HepG2 (cell line): Measurements from ENCODE around the gene ZNF226. TPM values are rescaled to one million over a fixed set of nuclear protein-coding genes. Genes with fewer than 3 reads are reported as not detected.

ENCODE experiments used
- ATAC-seq: fragments of 200-7000 bp; cut with Tn5 transposase; 3 replicates; pipeline ENCODE4 v1.9.1; 2020; ENCODE audit warnings: mild to moderate bottlenecking, moderate library complexity
- BruUV-seq: library from RNA; stranded (reverse); fragments of 400-500 nt; replicated peaks from 2 replicates; lab custom pipeline; 2021; lab: Mats Ljungman, UMichigan
- CTCF ChIA-PET: fragments of 300-600 bp; formaldehyde crosslinking; extraction: SDS; loops from one replicate; lab custom pipeline; 2021; ENCODE audit warnings: low total read pairs, inconsistent platforms, low intra/inter-chr PET ratio; lab: Yijun Ruan, JAX
- POLR2A ChIA-PET: fragments of 350-600 bp; sonication (Branson Sonifier 250); formaldehyde crosslinking; loops from one replicate; lab custom pipeline; 2020; ENCODE audit warnings: antibody characterized with exemption, inconsistent platforms; lab: Yijun Ruan, JAX
- DNase-seq: peaks from one replicate; pipeline ENCODE4 v3.0.0-alpha.2; 2015; ENCODE audit warnings: low spot score
- FAIRE-seq: peaks from 3 replicates; lab custom pipeline; 2011; peaks lifted over from hg19 to GRCh38; lab: Jason Lieb, UNC
- H2AFZ ChIP-seq: one replicate; pipeline ENCODE4 v1.6.1; 2011; ENCODE audit warnings: low read length, inconsistent platforms
- H3K27ac ChIP-seq: fragments of 300-600 bp; 3 replicates; pipeline ENCODE4 v1.8.0; 2011; ENCODE audit warnings: mixed run types, mild to moderate bottlenecking, mixed read lengths, low read length, inconsistent platforms; ENCODE audit not compliant: insufficient read depth; ENCODE audit errors: extremely low read length
- H3K27me3 ChIP-seq, 2 experiments: fragments of 200-600 bp in 1 of 2; 2 replicates in 1 of 2; 3 replicates in 1 of 2; pipeline versions ENCODE4 v1.6.0 to v1.8.0; 2011; ENCODE audit warnings: low read length in 2 of 2, mild to moderate bottlenecking in 2 of 2, moderate library complexity in 2 of 2, inconsistent platforms in 1 of 2; ENCODE audit not compliant: insufficient read depth in 2 of 2, control insufficient read depth in 1 of 2
- H3K36me3 ChIP-seq, 2 experiments: fragments of 200-600 bp in 1 of 2; replicated peaks in 1 of 2; 2 replicates in 1 of 2; 3 replicates in 1 of 2; pipeline versions ENCODE4 v1.5.1 to v1.8.0; 2011; ENCODE audit warnings: low read length in 2 of 2, inconsistent platforms in 1 of 2; ENCODE audit not compliant: insufficient read depth in 2 of 2, control insufficient read depth in 1 of 2
- H3K4me1 ChIP-seq: 2 replicates; pipeline ENCODE4 v1.5.1; 2012; ENCODE audit warnings: low read length, inconsistent platforms; ENCODE audit not compliant: insufficient read depth
- H3K4me2 ChIP-seq: 2 replicates; pipeline ENCODE4 v1.6.0; 2011; ENCODE audit warnings: low read depth, low read length, inconsistent platforms
- H3K4me3 ChIP-seq, 3 experiments: fragments of 200-600 bp in 1 of 3; sonication (generic), shearing (Covaris generic) in 1 of 3; replicated peaks in 1 of 3; 2 replicates each; pipeline ENCODE4 v1.5.1; 2011 to 2016; ENCODE audit warnings: low read length in 3 of 3, inconsistent platforms in 2 of 3, low read depth in 2 of 3, mild to moderate bottlenecking in 2 of 3, control low read depth in 1 of 3, mixed read lengths in 1 of 3; ENCODE audit not compliant: insufficient read depth in 1 of 3
- H3K79me2 ChIP-seq: one replicate; pipeline ENCODE4 v1.6.1; 2011; ENCODE audit warnings: low read length, inconsistent platforms; ENCODE audit not compliant: insufficient read depth
- H3K9ac ChIP-seq: 2 replicates; pipeline ENCODE4 v1.6.0; 2011; ENCODE audit warnings: mild to moderate bottlenecking, low read depth, low read length, inconsistent platforms; ENCODE audit not compliant: insufficient read depth
- H3K9me3 ChIP-seq: 2 replicates; pipeline ENCODE4 v1.5.1; 2012; ENCODE audit warnings: mild to moderate bottlenecking, low read length
- H4K20me1 ChIP-seq: 2 replicates; pipeline ENCODE4 v1.6.0; 2011; ENCODE audit warnings: inconsistent platforms, mild to moderate bottlenecking, low read length, moderate library complexity; ENCODE audit not compliant: insufficient read depth
- BHLHE40 ChIP-seq: IDR thresholded peaks from 2 replicates; pipeline ENCODE4 v1.6.1; 2011; ENCODE audit warnings: low read length, improper control_type of control experiment
- CTCF ChIP-seq: sonication (generic); formaldehyde crosslinking; IDR thresholded peaks from 2 replicates; pipeline ENCODE4 v1.5.0; 2020; ENCODE audit warnings: mild to moderate bottlenecking, missing genetic modification reagents, moderate library complexity
- DBP ChIP-seq: sonication (generic); formaldehyde crosslinking; IDR thresholded peaks from 2 replicates; pipeline ENCODE4 v1.4.0; 2020; ENCODE audit warnings: missing genetic modification reagents; ENCODE audit errors: not compliant biosample characterization
- GABPA ChIP-seq, 2 experiments: IDR thresholded peaks; 2 replicates each; pipeline ENCODE4 v1.6.1; 2011 to 2016; ENCODE audit warnings: low read depth in 2 of 2, low read length in 1 of 2, missing biosample characterization in 1 of 2, missing genetic modification characterization in 1 of 2
- HIVEP1 ChIP-seq: sonication (generic); formaldehyde crosslinking; IDR thresholded peaks from 2 replicates; pipeline ENCODE4 v1.4.0; 2020; ENCODE audit warnings: mild to moderate bottlenecking, missing genetic modification reagents
- MED13 ChIP-seq: sonication (generic); formaldehyde crosslinking; IDR thresholded peaks from 2 replicates; pipeline ENCODE4 v1.5.0; 2020; ENCODE audit warnings: missing genetic modification reagents
- MXI1 ChIP-seq: IDR thresholded peaks from 3 replicates; pipeline ENCODE4 v1.6.1; 2012; ENCODE audit warnings: low read depth, low read length, inconsistent platforms, borderline replicate concordance
- MYPOP ChIP-seq: sonication (generic); formaldehyde crosslinking; IDR thresholded peaks from 2 replicates; pipeline ENCODE4 v1.8.1; 2023; ENCODE audit warnings: mild to moderate bottlenecking, moderate library complexity, missing genetic modification reagents
- NPAS2 ChIP-seq: sonication (generic); formaldehyde crosslinking; IDR thresholded peaks from 2 replicates; pipeline ENCODE4 v1.8.0; 2022; ENCODE audit warnings: mild to moderate bottlenecking, missing genetic modification reagents, borderline replicate concordance
- PHF8 ChIP-seq: sonication (generic); formaldehyde crosslinking; IDR thresholded peaks from 2 replicates; pipeline ENCODE4 v1.5.0; 2020; ENCODE audit warnings: missing genetic modification reagents
- RFXANK ChIP-seq: IDR thresholded peaks from 2 replicates; pipeline ENCODE4 v1.6.1; 2016
- RFXAP ChIP-seq: sonication (generic); formaldehyde crosslinking; IDR thresholded peaks from 2 replicates; pipeline ENCODE4 v1.4.0; 2020; ENCODE audit warnings: missing genetic modification reagents, borderline replicate concordance
- ZNF326 ChIP-seq: sonication (generic); formaldehyde crosslinking; IDR thresholded peaks from 2 replicates; pipeline ENCODE4 v1.4.0; 2020; ENCODE audit warnings: missing genetic modification reagents, borderline replicate concordance
- ZZZ3 ChIP-seq: sonication (generic); formaldehyde crosslinking; IDR thresholded peaks from 2 replicates; pipeline ENCODE4 v1.4.0; 2020; ENCODE audit warnings: missing genetic modification reagents, mild to moderate bottlenecking, borderline replicate concordance
- WGBS: methylation state at CpG from one replicate; pipeline ENCODE4 v1.1.6; 2017; ENCODE audit warnings: low lambda C conversion rate; 5-methylcytosine and 5-hydroxymethylcytosine counted together
- in situ Hi-C: cut with HindIII; loops from 2 replicates; pipeline ENCODE4 v1.10.0; 2017; ENCODE audit warnings: low pct_unique_long_range_greater_than_20kb; ENCODE audit not compliant: extremely low pct_ligation_motif_present
- intact Hi-C: fragments of 100-400 bp; cut with micrococcal nuclease; formaldehyde crosslinking; loops from one replicate; pipeline ENCODE4 v1.10.0; 2022; ENCODE audit not compliant: unreplicated experiment
- polyA plus RNA-seq, 8 experiments: library from polyadenylated mRNA; depleted of rRNA in 3 of 8; stranded (reverse) in 7 of 8; unstranded in 1 of 8; fragments of >200 nt; fragmentation: Illumina TruSeq in 4 of 8; extraction: Trizol in 4 of 8; gene quantifications; 2 replicates each; pipeline versions ENCODE4 v1.2.1 to v1.2.3, GENCODE V29; 2011 to 2016; ENCODE audit warnings: low read depth in 4 of 8, missing spikeins in 1 of 8, mixed read lengths in 1 of 8; ENCODE audit not compliant: insufficient read depth in 1 of 8
- total RNA-seq, 5 experiments: library from RNA; depleted of rRNA; stranded (reverse); fragments of >200 nt; fragmentation: Illumina TruSeq; extraction: Trizol; gene quantifications; 2 replicates each; pipeline ENCODE4 v1.2.3, GENCODE V29; 2016; ENCODE audit warnings: low read depth in 1 of 5
- TF ChIP-seq, protein P1 (sequence below), 2 experiments: fragments of 450-650 bp in 1 of 2; sonication (generic) in 1 of 2; formaldehyde crosslinking; IDR thresholded peaks; 2 replicates each; pipeline versions ENCODE4 v1.5.0 to v1.8.0; 2020 to 2022; ENCODE audit warnings: mild to moderate bottlenecking in 1 of 2, missing genetic modification reagents in 1 of 2

ZNF226 gene
- total and polyA plus RNA-seq, 2 of the 13 experiments (the other 11 are each of a cell fraction or from before 2014, with no cell fraction given): 8.3 to 16.0 TPM

- no peaks in the 10 kb centered on the region for H3K79me2 ChIP-seq
- no peak for DNase-seq
- ChIA-PET POLR2A (no interaction called here), CTCF (no interaction called here)
- no peak overlapping the region for H3K27ac ChIP-seq
- no peak overlapping the region for H3K4me3 ChIP-seq
- no peaks in the 10 kb centered on the region for H3K9me3 ChIP-seq
- ATAC-seq: no peak
- H2AFZ ChIP-seq: no peak overlapping the region
- H4K20me1 ChIP-seq: no peaks in the 10 kb centered on the region
- intact Hi-C loops (no loop called here), in situ Hi-C loops (no loop called here)
- WGBS: 97% methylated on average over 4 of the region's 4 CpGs
- no peaks in the 10 kb centered on the region for H3K4me1 ChIP-seq
- TF ChIP-seq ZZZ3 (CRISPR knock-in tag) (no peak), MXI1 (no peak), MED13 (CRISPR knock-in tag) (no peak)
- BruUV-seq: TSS peak; percentile 35
- FAIRE-seq: no peak
- H3K4me2 ChIP-seq: no peak overlapping the region
- peaks cover 13 to 38% of the 10 kb centered on the region in 2 experiments; a peak in 4 of 5 replicates for H3K36me3 ChIP-seq
- H3K27me3 ChIP-seq: no peaks in the 10 kb centered on the region
- no peak overlapping the region for H3K9ac ChIP-seq
Observed at GRCh38 chr19:44149776-44150175, 15.1 kb upstream of the ZNF226 start.

DNA sequence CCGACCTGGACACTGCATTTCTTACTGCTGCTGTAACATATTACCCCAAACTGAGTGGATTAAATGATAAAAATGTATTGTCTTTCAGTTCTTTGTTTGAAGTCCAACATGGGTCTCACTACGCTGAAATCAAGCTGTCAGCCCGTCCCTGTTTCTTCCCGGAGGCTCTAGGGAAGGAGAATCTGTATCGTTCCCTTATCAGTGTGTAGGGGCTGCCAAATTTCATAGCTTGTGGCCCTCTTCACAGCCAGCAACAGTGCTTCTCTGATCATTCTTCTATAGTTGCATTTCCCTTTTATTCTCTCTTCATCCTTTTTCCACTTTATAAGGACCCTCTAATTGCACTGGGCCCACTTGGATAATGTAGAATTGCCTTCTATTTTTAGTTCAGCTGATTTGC, 13.4 kb upstream of the ZNF226 start:
- no peaks in the 10 kb centered on the region for H3K79me2 ChIP-seq
- peaks cover 13 to 38% of the 10 kb centered on the region in 2 experiments; a peak in 4 of 5 replicates for H3K36me3 ChIP-seq
- H3K27me3 ChIP-seq: no peaks in the 10 kb centered on the region
- H3K4me3 ChIP-seq: no peak overlapping the region
- intact Hi-C loops (no loop called here), in situ Hi-C loops (no loop called here)
- no peak for DNase-seq
- no peaks in the 10 kb centered on the region for H4K20me1 ChIP-seq
- no peak overlapping the region for H3K27ac ChIP-seq
- no peak for ATAC-seq
- 97% methylated on average over 5 of the region's 5 CpGs for WGBS
- BruUV-seq: no TSS peak
- no peaks in the 10 kb centered on the region for H3K4me1 ChIP-seq
- H3K9me3 ChIP-seq: no peaks in the 10 kb centered on the region
- H2AFZ ChIP-seq: no peak overlapping the region
- ChIA-PET POLR2A (no interaction called here), CTCF (no interaction called here)
- no peak for FAIRE-seq
- H3K4me2 ChIP-seq: no peak overlapping the region
- H3K9ac ChIP-seq: no peak overlapping the region
- TF ChIP-seq DBP (CRISPR knock-in tag) (no peak), GABPA (IDR thresholded peaks at IDR 0.05; ENCODE audit: low read depth, low read length) (no peak), GABPA (CRISPR knock-in tag; IDR thresholded peaks at IDR 0.05; ENCODE audit: low read depth) (no peak), BHLHE40 (no peak), CTCF (no peak), PHF8 (CRISPR knock-in tag) (no peak), HIVEP1 (no peak), RFXANK (CRISPR knock-in tag) (no peak), NPAS2 (CRISPR knock-in tag) (no peak), MYPOP (CRISPR knock-in tag) (no peak), ZNF326 (CRISPR knock-in tag) (no peak), RFXAP (CRISPR knock-in tag) (no peak)
- TF ChIP-seq, protein P1, sequence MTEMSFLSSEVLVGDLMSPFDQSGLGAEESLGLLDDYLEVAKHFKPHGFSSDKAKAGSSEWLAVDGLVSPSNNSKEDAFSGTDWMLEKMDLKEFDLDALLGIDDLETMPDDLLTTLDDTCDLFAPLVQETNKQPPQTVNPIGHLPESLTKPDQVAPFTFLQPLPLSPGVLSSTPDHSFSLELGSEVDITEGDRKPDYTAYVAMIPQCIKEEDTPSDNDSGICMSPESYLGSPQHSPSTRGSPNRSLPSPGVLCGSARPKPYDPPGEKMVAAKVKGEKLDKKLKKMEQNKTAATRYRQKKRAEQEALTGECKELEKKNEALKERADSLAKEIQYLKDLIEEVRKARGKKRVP (CRISPR knock-in tag; IDR thresholded peaks at IDR 0.05): no peak
